GM10266 (cell line): ENCODE measurements around the gene S1PR1.
"Not testable (repeated sequence)": the region's sequence is repeated elsewhere in the genome, so short reads cannot be mapped to it uniquely, and the experiment has no call there.

ENCODE experiments used
- DNase-seq: peaks from one replicate; pipeline ENCODE4 v3.0.0; 2012; ENCODE audit errors: extremely low spot score
- CTCF ChIP-seq: IDR thresholded peaks from 2 replicates; pipeline ENCODE4 v1.5.1; 2012; ENCODE audit warnings: mild to moderate bottlenecking, low read depth; ENCODE audit not compliant: control insufficient read depth, insufficient read depth; ENCODE audit errors: missing control alignments

The S1PR1 gene

GRCh38 chr1:101207891-101208290, 28.9 kb upstream of the S1PR1 start:
- DNase-seq: no peak
- TF ChIP-seq CTCF: no peak

GRCh38 chr1:101215363-101216011, 21.3 kb upstream of the S1PR1 start:
- no peak for TF ChIP-seq CTCF
- DNase-seq: no peak

GRCh38 chr1:101216623-101217022, 20.2 kb upstream of the S1PR1 start:
- TF ChIP-seq CTCF: no peak
- no peak for DNase-seq

GRCh38 chr1:101217148-101217547, 19.7 kb upstream of the S1PR1 start:
- no peak for DNase-seq
- TF ChIP-seq CTCF: no peak

GRCh38 chr1:101218968-101219367, 17.9 kb upstream of the S1PR1 start:
- not testable (repeated sequence) for DNase-seq

GRCh38 chr1:101219924-101220870, 16.6 kb upstream of the S1PR1 start:
- no peak for TF ChIP-seq CTCF
- DNase-seq: no peak

GRCh38 chr1:101220906-101221305, 15.9 kb upstream of the S1PR1 start:
- no peak for DNase-seq

More at GRCh38 chr1:101220906-101221305, 15.9 kb upstream of the S1PR1 start:
- TF ChIP-seq CTCF: no peak
